T-cell (primary cell): Measurements from ENCODE around the gene PIK3C2G. TPM values are rescaled to one million over a fixed set of nuclear protein-coding genes. Genes with fewer than 3 reads are reported as not detected.

Source experiments
- ATAC-seq, 4 experiments: fragments of 200-7000 bp in 3 of 4; fragments of 150-1000 bp in 1 of 4; cut with Tn5 transposase; replicated peaks in 1 of 4; 1 replicate in 3 of 4; 2 replicates in 1 of 4; pipeline ENCODE4 v1.10.0; 2021; ENCODE audit warnings: moderate library complexity in 3 of 4, mild to moderate bottlenecking in 2 of 4, moderate number of reproducible peaks in 1 of 4
- CTCF ChIA-PET, 2 donors: fragments of 300-600 bp; sonication (Branson Sonifier 250); formaldehyde crosslinking; loops; one replicate each; lab custom pipeline; 2022; ENCODE audit warnings: antibody characterized with exemption in 2 of 2; lab: Charles Lee
- POLR2A ChIA-PET, 2 donors: fragments of 300-600 bp; sonication (Branson Sonifier 250); formaldehyde crosslinking; loops; one replicate each; lab custom pipeline; 2022; ENCODE audit warnings: antibody characterized with exemption in 2 of 2; lab: Charles Lee
- DNase-seq, 35 experiments: peaks; one replicate each; pipeline versions ENCODE4 v3.0.0 to v3.0.0-alpha.2; 2013 to 2023
- H3K27ac ChIP-seq: one replicate; pipeline ENCODE4 v1.5.1; 2013; ENCODE audit warnings: low read length
- H3K27me3 ChIP-seq, 2 experiments: replicated peaks in 1 of 2; 1 replicate in 1 of 2; 2 replicates in 1 of 2; pipeline versions ENCODE4 v1.6.1 to v1.7.0; 2013; ENCODE audit warnings: low read length in 1 of 2, mixed read lengths in 1 of 2; ENCODE audit not compliant: control insufficient read depth in 2 of 2, insufficient read depth in 2 of 2; ENCODE audit errors: extremely low read depth in 1 of 2
- H3K36me3 ChIP-seq, 2 donors: 1 replicate in 1 of 2; 2 replicates in 1 of 2; pipeline versions ENCODE4 v1.6.1 to v1.7.0; 2013; ENCODE audit warnings: low read length in 1 of 2; ENCODE audit not compliant: control insufficient read depth in 2 of 2, insufficient read depth in 1 of 2; ENCODE audit errors: extremely low read depth in 1 of 2
- H3K4me1 ChIP-seq, 2 experiments: 1 replicate in 1 of 2; 2 replicates in 1 of 2; pipeline versions ENCODE4 v1.6.1 to v1.7.0; 2013; ENCODE audit warnings: low read length in 2 of 2, mixed read lengths in 1 of 2; ENCODE audit not compliant: insufficient read depth in 2 of 2, control insufficient read depth in 1 of 2; ENCODE audit errors: extremely low read depth in 1 of 2
- H3K4me3 ChIP-seq, 2 donors: 1 replicate in 1 of 2; 2 replicates in 1 of 2; pipeline versions ENCODE4 v1.5.1 to v1.7.0; 2013; ENCODE audit warnings: mild to moderate bottlenecking in 2 of 2, low read length in 1 of 2, moderate library complexity in 1 of 2; ENCODE audit not compliant: control insufficient read depth in 1 of 2; ENCODE audit errors: extremely low read depth in 1 of 2
- H3K9me3 ChIP-seq: 2 replicates; pipeline ENCODE4 v1.7.0; 2013
- H3K27ac Mint-ChIP-seq, 2 donors: one replicate each; pipeline ENCODE4 v1.8.0; 2020 to 2021; ENCODE audit warnings: mild to moderate bottlenecking in 2 of 2, mixed read lengths in 2 of 2
- H3K27me3 Mint-ChIP-seq, 2 donors: one replicate each; pipeline ENCODE4 v1.8.0; 2021 to 2022; ENCODE audit warnings: mixed read lengths in 2 of 2
- H3K36me3 Mint-ChIP-seq: one replicate; pipeline ENCODE4 v1.8.0; 2021; ENCODE audit warnings: mixed read lengths
- H3K4me1 Mint-ChIP-seq, 3 donors: one replicate each; pipeline ENCODE4 v1.8.0; 2020 to 2022; ENCODE audit warnings: mixed read lengths in 3 of 3, mild to moderate bottlenecking in 1 of 3
- H3K4me3 Mint-ChIP-seq, 3 donors: one replicate each; pipeline ENCODE4 v1.8.0; 2020 to 2022; ENCODE audit warnings: mild to moderate bottlenecking in 3 of 3, mixed read lengths in 3 of 3, moderate library complexity in 3 of 3
- H3K9me3 Mint-ChIP-seq, 3 donors: one replicate each; pipeline ENCODE4 v1.8.0; 2020 to 2022; ENCODE audit warnings: mixed read lengths in 3 of 3
- WGBS: methylation state at CpG from one replicate; pipeline ENCODE4 v1.1.5; 2013; ENCODE audit warnings: missing lambda C conversion rate; ENCODE audit not compliant: insufficient coverage; 5-methylcytosine and 5-hydroxymethylcytosine counted together
- total RNA-seq, 35 experiments: library from RNA in 6 of 35; stranded (reverse) in 6 of 35; fragments of 120-200 nt in 1 of 35; gene quantifications; one replicate each; pipeline versions ENCODE4 v1.2.1 to v1.2.4 and lab custom pipeline; 2013 to 2026

Gene PIK3C2G
- total RNA-seq, 5 donors from 2014 or later (not counting 1 experiment from before 2014, with no cell fraction given) = not detected

GRCh38 chr12:18443768-18444437 lies 182.6 kb downstream of the PIK3C2G start:
- no peak overlapping the region for H3K27ac Mint-ChIP-seq
- H3K36me3 Mint-ChIP-seq = no peaks in the 10 kb centered on the region
- H3K36me3 ChIP-seq = no peaks in the 10 kb centered on the region
- no peaks in the 10 kb centered on the region for H3K4me1 Mint-ChIP-seq
- no peak for DNase-seq
- no peaks in the 10 kb centered on the region for H3K9me3 ChIP-seq
- peaks cover 0 to 10% (median 4%) of the 10 kb centered on the region in 3 donors for H3K9me3 Mint-ChIP-seq
- no peaks in the 10 kb centered on the region for H3K4me1 ChIP-seq
- H3K4me3 ChIP-seq = no peak overlapping the region
- H3K27ac ChIP-seq = no peak overlapping the region
- no CpG with 5 or more reads among the region's 5 CpGs for WGBS
- ChIA-PET CTCF (no interaction called here), POLR2A (no interaction called here)
- no peak for ATAC-seq
- no peaks in the 10 kb centered on the region for H3K27me3 Mint-ChIP-seq
- no peaks in the 10 kb centered on the region for H3K27me3 ChIP-seq
- no peak overlapping the region for H3K4me3 Mint-ChIP-seq

GRCh38 chr12:18446061-18446644 lies 184.8 kb downstream of the PIK3C2G start:
- Mint-ChIP-seq H3K4me3 (no peak overlapping the region), H3K27ac (no peak overlapping the region), H3K36me3 (no peaks in the 10 kb centered on the region), H3K4me1 (no peaks in the 10 kb centered on the region), H3K9me3 (peaks cover 3 to 19% (median 6%) of the 10 kb centered on the region in 3 donors), H3K27me3 (no peaks in the 10 kb centered on the region)
- DNase-seq (no peak), ATAC-seq (no peak)
- Histone ChIP-seq H3K27ac (no peak overlapping the region), H3K4me3 (no peak overlapping the region), H3K27me3 (no peaks in the 10 kb centered on the region), H3K9me3 (no peaks in the 10 kb centered on the region), H3K36me3 (no peaks in the 10 kb centered on the region), H3K4me1 (no peaks in the 10 kb centered on the region)
- CTCF ChIA-PET = no interaction called here
- POLR2A ChIA-PET = no interaction called here
- 100% methylated on average over 1 of the region's 3 CpGs for WGBS

- Histone ChIP-seq H3K36me3 (no peaks in the 10 kb centered on the region), H3K4me1 (no peaks in the 10 kb centered on the region), H3K27me3 (no peaks in the 10 kb centered on the region), H3K27ac (no peak overlapping the region), H3K4me3 (no peak overlapping the region), H3K9me3 (no peaks in the 10 kb centered on the region)
- Mint-ChIP-seq H3K36me3 (no peaks in the 10 kb centered on the region), H3K4me1 (no peaks in the 10 kb centered on the region), H3K27me3 (no peaks in the 10 kb centered on the region), H3K27ac (no peak overlapping the region), H3K4me3 (no peak overlapping the region), H3K9me3 (peaks cover 7 to 24% (median 12%) of the 10 kb centered on the region in 3 donors)
- POLR2A ChIA-PET = no interaction called here
- ATAC-seq (no peak), DNase-seq (no peak)
- CTCF ChIA-PET = no interaction called here
- 0% methylated on average over 1 of the region's 1 CpG for WGBS
These were observed 193.0 kb downstream of the PIK3C2G start for GRCh38 chr12:18454330-18454729.

GRCh38 chr12:18456344-18456743 lies 195.0 kb downstream of the PIK3C2G start:
- Mint-ChIP-seq H3K27me3 (no peaks in the 10 kb centered on the region), H3K9me3 (peaks cover 5 to 13% (median 10%) of the 10 kb centered on the region in 3 donors), H3K4me1 (no peaks in the 10 kb centered on the region), H3K4me3 (no peak overlapping the region), H3K27ac (no peak overlapping the region), H3K36me3 (no peaks in the 10 kb centered on the region)
- no peak overlapping the region for H3K4me3 ChIP-seq
- ChIA-PET CTCF (no interaction called here), POLR2A (interaction anchor here in 1 of 2 donors (0.6 kb wide), 1 partner anchor 871 kb away, joined by 3 read pairs; no protein-coding TSS in a partner anchor)
- H3K36me3 ChIP-seq = no peaks in the 10 kb centered on the region
- ATAC-seq (no peak), DNase-seq (no peak)
- no peaks in the 10 kb centered on the region for H3K27me3 ChIP-seq
- H3K4me1 ChIP-seq = no peaks in the 10 kb centered on the region
- H3K27ac ChIP-seq = no peak overlapping the region
- WGBS = no CpG with 5 or more reads among the region's 2 CpGs
- H3K9me3 ChIP-seq = no peaks in the 10 kb centered on the region

GRCh38 chr12:18457362-18457761 lies 196.0 kb downstream of the PIK3C2G start:
- peaks cover 5 to 11% (median 10%) of the 10 kb centered on the region in 3 donors for H3K9me3 Mint-ChIP-seq
- no peak overlapping the region for H3K4me3 Mint-ChIP-seq
- H3K36me3 Mint-ChIP-seq = no peaks in the 10 kb centered on the region
- DNase-seq (no peak), ATAC-seq (no peak)
- no peaks in the 10 kb centered on the region for H3K27me3 Mint-ChIP-seq
- ChIA-PET POLR2A (no interaction called here), CTCF (no interaction called here)
- Histone ChIP-seq H3K27me3 (no peaks in the 10 kb centered on the region), H3K4me3 (no peak overlapping the region), H3K9me3 (no peaks in the 10 kb centered on the region), H3K36me3 (no peaks in the 10 kb centered on the region), H3K4me1 (no peaks in the 10 kb centered on the region), H3K27ac (no peak overlapping the region)
- H3K27ac Mint-ChIP-seq = no peak overlapping the region
- H3K4me1 Mint-ChIP-seq = no peaks in the 10 kb centered on the region
- no CpG with 5 or more reads among the region's 1 CpG for WGBS

GRCh38 chr12:18461758-18462157 lies 200.4 kb downstream of the PIK3C2G start:
- Mint-ChIP-seq H3K4me1 (no peaks in the 10 kb centered on the region), H3K36me3 (no peaks in the 10 kb centered on the region), H3K9me3 (peaks cover 0 to 4% (median 4%) of the 10 kb centered on the region in 3 donors), H3K27me3 (no peaks in the 10 kb centered on the region), H3K27ac (no peak overlapping the region), H3K4me3 (no peak overlapping the region)
- no CpG with 5 or more reads among the region's 2 CpGs for WGBS
- Histone ChIP-seq H3K27ac (no peak overlapping the region), H3K27me3 (no peaks in the 10 kb centered on the region), H3K36me3 (no peaks in the 10 kb centered on the region), H3K4me1 (no peaks in the 10 kb centered on the region), H3K4me3 (no peak overlapping the region), H3K9me3 (no peaks in the 10 kb centered on the region)
- ChIA-PET CTCF (no interaction called here), POLR2A (interaction anchor here in 1 of 2 donors (0.6 kb wide), 1 partner anchor 117 kb away, joined by 3 read pairs; no protein-coding TSS in a partner anchor)
- ATAC-seq (no peak), DNase-seq (no peak)
